ENCODE measurements around the gene DOCK3. TPM values are rescaled to one million over a fixed set of nuclear protein-coding genes. Genes with fewer than 3 reads are reported as not detected.

DOCK3 gene
- total and polyA plus RNA-seq, 2 donors (not counting 3 experiments of a cell fraction or from before 2014, with no cell fraction given), result 0.08 to 0.13 TPM

DNA sequence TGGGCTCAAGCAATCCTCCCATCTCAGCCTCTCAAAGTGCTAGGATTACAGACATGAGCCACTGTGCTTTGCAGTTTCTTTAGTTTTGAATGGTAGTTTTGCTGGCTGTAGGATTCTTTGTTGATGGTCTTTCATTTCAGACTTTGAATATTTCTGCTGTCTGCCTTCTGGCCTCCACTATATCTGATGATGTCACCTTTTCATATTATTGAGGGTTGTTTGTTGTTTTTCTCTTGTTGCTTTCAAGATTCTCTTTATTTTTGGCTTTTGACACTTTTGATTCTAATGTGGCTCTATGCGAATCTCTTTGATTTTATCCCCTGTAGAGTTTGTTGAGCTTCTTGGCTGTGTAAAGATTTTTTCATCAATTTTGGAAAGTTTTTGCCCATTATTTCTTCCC, 631.4 kb downstream of the DOCK3 start:
- CTCF ChIA-PET, result interaction anchor here (1.0 kb wide), 1 partner anchor 249 kb away, joined by 3 read pairs; no protein-coding TSS in a partner anchor
- no TSS peak for BruUV-seq (replicated peaks)

More for the DNA sequence above, 631.4 kb downstream of the DOCK3 start:
- Histone ChIP-seq H4K20me1 (replicated peaks; ENCODE audit: control insufficient read depth, extremely low read depth, insufficient read depth, low read length) (no peaks in the 10 kb centered on the region), H3K9me1 (replicated peaks; ENCODE audit: control insufficient read depth, extremely low read depth, insufficient read depth, low read length) (no peaks in the 10 kb centered on the region), H2AFZ (ENCODE audit: low read depth, low read length) (no peak overlapping the region), H3K36me3 (ENCODE audit: control insufficient read depth in 2 of 2, extremely low read depth in 1 of 2, insufficient read depth in 2 of 2, low read length in 2 of 2) (no peaks in the 10 kb centered on the region), H3K4me2 (ENCODE audit: insufficient read depth, low read length) (no peak overlapping the region), H3K27ac (ENCODE audit: insufficient read depth, low read depth, low read length) (no peak overlapping the region), H3K4me3 (replicated peaks in 1 of 3; ENCODE audit: insufficient read depth in 1 of 3, low read depth in 1 of 3, low read length in 3 of 3) (no peak overlapping the region), H3K4me1 (ENCODE audit: control insufficient read depth, extremely low read depth, insufficient read depth, low read length) (no peaks in the 10 kb centered on the region), H3K9me3 (replicated peaks; ENCODE audit: control insufficient read depth, insufficient read depth, low read length) (no peaks in the 10 kb centered on the region), H3K79me2 (ENCODE audit: control insufficient read depth, insufficient read depth, low read length) (no peaks in the 10 kb centered on the region), H3K9ac (replicated peaks; ENCODE audit: extremely low read depth, insufficient read depth, low read length) (no peak overlapping the region), H3K27me3 (ENCODE audit: control insufficient read depth in 2 of 2, insufficient read depth in 2 of 2, low read length in 2 of 2) (no peaks in the 10 kb centered on the region)
- FAIRE-seq, result no peak
- dilution Hi-C loops (cut with MboI; ENCODE audit: extremely low pct_ligation_motif_present, low sequenced_read_pairs), result no loop called here
- TF ChIP-seq EZH2 (IDR thresholded peaks at IDR 0.05; ENCODE audit: borderline replicate concordance, low read depth, low read length, severe bottlenecking) (no peak), POLR2AphosphoS5 (IDR thresholded peaks at IDR 0.05; ENCODE audit: insufficient read depth, low read depth, low read length) (no peak), MYC (IDR thresholded peaks at IDR 0.05; ENCODE audit: low read depth, low read length) (no peak), POLR2A (IDR thresholded peaks at IDR 0.05; ENCODE audit: low read depth, low read length) (no peak), FOS (IDR thresholded peaks at IDR 0.05; ENCODE audit: borderline replicate concordance, insufficient read depth, low read length) (no peak), JUN (IDR thresholded peaks at IDR 0.05; ENCODE audit: borderline replicate concordance, insufficient read depth, insufficient read length, low read depth) (no peak), GATA2 (IDR thresholded peaks at IDR 0.05; ENCODE audit: insufficient read depth, insufficient read length, low read depth, low read length) (no peak)
- TF ChIP-seq, protein P1, sequence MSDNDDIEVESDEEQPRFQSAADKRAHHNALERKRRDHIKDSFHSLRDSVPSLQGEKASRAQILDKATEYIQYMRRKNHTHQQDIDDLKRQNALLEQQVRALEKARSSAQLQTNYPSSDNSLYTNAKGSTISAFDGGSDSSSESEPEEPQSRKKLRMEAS (IDR thresholded peaks at IDR 0.05; ENCODE audit: insufficient read depth, insufficient read length), result no peak
- TF ChIP-seq, protein P2, sequence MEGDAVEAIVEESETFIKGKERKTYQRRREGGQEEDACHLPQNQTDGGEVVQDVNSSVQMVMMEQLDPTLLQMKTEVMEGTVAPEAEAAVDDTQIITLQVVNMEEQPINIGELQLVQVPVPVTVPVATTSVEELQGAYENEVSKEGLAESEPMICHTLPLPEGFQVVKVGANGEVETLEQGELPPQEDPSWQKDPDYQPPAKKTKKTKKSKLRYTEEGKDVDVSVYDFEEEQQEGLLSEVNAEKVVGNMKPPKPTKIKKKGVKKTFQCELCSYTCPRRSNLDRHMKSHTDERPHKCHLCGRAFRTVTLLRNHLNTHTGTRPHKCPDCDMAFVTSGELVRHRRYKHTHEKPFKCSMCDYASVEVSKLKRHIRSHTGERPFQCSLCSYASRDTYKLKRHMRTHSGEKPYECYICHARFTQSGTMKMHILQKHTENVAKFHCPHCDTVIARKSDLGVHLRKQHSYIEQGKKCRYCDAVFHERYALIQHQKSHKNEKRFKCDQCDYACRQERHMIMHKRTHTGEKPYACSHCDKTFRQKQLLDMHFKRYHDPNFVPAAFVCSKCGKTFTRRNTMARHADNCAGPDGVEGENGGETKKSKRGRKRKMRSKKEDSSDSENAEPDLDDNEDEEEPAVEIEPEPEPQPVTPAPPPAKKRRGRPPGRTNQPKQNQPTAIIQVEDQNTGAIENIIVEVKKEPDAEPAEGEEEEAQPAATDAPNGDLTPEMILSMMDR (IDR thresholded peaks at IDR 0.05; ENCODE audit: extremely low read depth in 1 of 2, insufficient read depth in 1 of 2, low read depth in 1 of 2, low read length in 2 of 2), result no peak
- intact Hi-C loops (cut with micrococcal nuclease), result no loop called here
- DNase-seq (ENCODE audit: low read depth, low spot score), result no peak
- POLR2A ChIA-PET, result no interaction called here

All from endothelial cell of umbilical vein (primary cell).